Activated CD4-positive, alpha-beta memory T cell treated with anti-CD3 and anti-CD28 coated beads, Interleukin-2, amount 10 ng/mL, durations not matched to agents 7 days and 5 days (primary cell): ENCODE data around the gene SDK1. TPM values are rescaled to one million over a fixed set of nuclear protein-coding genes. Genes with fewer than 3 reads are reported as not detected.
"Not testable (repeated sequence)": the region's sequence is repeated elsewhere in the genome, so short reads cannot be mapped to it uniquely, and the experiment has no call there.

Source experiments
- CTCF ChIA-PET: fragments of 350-600 bp; sonication (Branson Sonifier 250); formaldehyde crosslinking; loops from one replicate; lab custom pipeline; 2021; ENCODE audit warnings: antibody characterized with exemption, inconsistent platforms; lab: Charles Lee
- POLR2A ChIA-PET: fragments of 350-600 bp; sonication (Branson Sonifier 250); formaldehyde crosslinking; loops from one replicate; lab custom pipeline; 2021; ENCODE audit warnings: antibody characterized with exemption; lab: Charles Lee
- DNase-seq: peaks from one replicate; pipeline ENCODE4 v3.0.0-alpha.2; 2020
- H3K27ac Mint-ChIP-seq: one replicate; pipeline ENCODE4 v1.8.0; 2021; ENCODE audit warnings: mild to moderate bottlenecking, mixed read lengths
- H3K27me3 Mint-ChIP-seq: one replicate; pipeline ENCODE4 v1.8.0; 2021; ENCODE audit warnings: mixed read lengths
- H3K36me3 Mint-ChIP-seq: one replicate; pipeline ENCODE4 v1.8.0; 2021; ENCODE audit warnings: low read depth, mixed read lengths
- H3K4me1 Mint-ChIP-seq: one replicate; pipeline ENCODE4 v1.8.0; 2021; ENCODE audit warnings: mixed read lengths
- H3K4me3 Mint-ChIP-seq: one replicate; pipeline ENCODE4 v1.8.0; 2021; ENCODE audit warnings: mild to moderate bottlenecking, mixed read lengths
- H3K9me3 Mint-ChIP-seq: one replicate; pipeline ENCODE4 v1.8.0; 2021; ENCODE audit warnings: mixed read lengths
- total RNA-seq, 2 experiments: library from RNA; stranded (reverse); gene quantifications; one replicate each; pipeline ENCODE4 v1.2.3, GENCODE V29; 2021

The SDK1 gene
- total RNA-seq, 2 experiments from 2014 or later, result 0.03 to 0.05 TPM

DNA sequence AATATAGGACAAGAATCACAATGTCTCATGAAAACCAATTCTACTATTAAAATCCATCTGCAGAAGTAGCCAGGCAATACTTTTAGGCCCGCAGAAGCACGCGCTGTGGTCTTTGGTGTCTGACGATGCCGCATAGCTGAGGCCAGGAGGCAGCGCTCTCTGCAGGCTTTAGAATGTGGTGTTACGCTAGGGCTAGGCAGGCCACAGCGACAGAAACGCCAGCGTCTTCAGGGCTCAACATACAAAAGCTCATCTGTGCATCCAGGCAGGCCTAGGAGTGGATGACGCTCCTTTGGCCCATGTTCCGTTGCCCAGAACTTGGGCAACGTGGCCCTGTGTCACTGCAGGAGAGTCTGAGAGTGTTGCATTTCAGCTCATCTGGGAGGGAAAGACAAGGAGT lies 779.9 kb downstream of the SDK1 start:
- H3K27me3 Mint-ChIP-seq, result no peaks in the 10 kb centered on the region
- no peaks in the 10 kb centered on the region for H3K36me3 Mint-ChIP-seq
- no peak overlapping the region for H3K4me3 Mint-ChIP-seq
- H3K27ac Mint-ChIP-seq, result no peak overlapping the region
- no peak for DNase-seq
- H3K4me1 Mint-ChIP-seq, result no peaks in the 10 kb centered on the region
- ChIA-PET CTCF (no interaction called here), POLR2A (no interaction called here)
- H3K9me3 Mint-ChIP-seq, result no peaks in the 10 kb centered on the region

GRCh38 chr7:4083513-4083912 lies 782.5 kb downstream of the SDK1 start:
- Mint-ChIP-seq H3K4me3 (no peak overlapping the region), H3K27ac (no peak overlapping the region)

DNA sequence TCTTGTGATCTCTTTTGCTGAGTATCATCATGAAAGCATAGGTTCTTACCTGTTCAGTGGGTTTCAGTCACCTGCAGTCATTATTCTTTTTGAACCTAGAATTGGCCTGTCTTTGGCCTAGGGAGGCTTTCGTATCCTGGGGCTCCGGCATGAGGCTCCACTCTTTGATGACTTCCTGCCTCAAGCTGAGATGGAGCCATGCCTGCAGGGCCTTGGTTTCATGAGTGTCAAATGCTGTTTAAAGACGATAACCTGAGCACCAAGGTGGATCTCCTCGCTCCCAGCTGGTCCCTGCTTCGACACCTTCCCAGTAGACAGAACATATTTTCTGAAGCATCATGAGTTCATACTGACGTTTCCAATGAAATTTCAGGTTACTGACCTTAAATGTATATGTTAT lies 783.2 kb downstream of the SDK1 start:
- Mint-ChIP-seq H3K4me1 (no peaks in the 10 kb centered on the region), H3K27ac (no peak overlapping the region), H3K27me3 (no peaks in the 10 kb centered on the region), H3K9me3 (no peaks in the 10 kb centered on the region), H3K4me3 (no peak overlapping the region), H3K36me3 (no peaks in the 10 kb centered on the region)
- no peak for DNase-seq
- ChIA-PET POLR2A (no interaction called here), CTCF (no interaction called here)

More at GRCh38 chr7:4083513-4083912, 782.5 kb downstream of the SDK1 start:
- H3K4me1 Mint-ChIP-seq, result no peaks in the 10 kb centered on the region
- H3K27me3 Mint-ChIP-seq, result no peaks in the 10 kb centered on the region
- POLR2A ChIA-PET, result no interaction called here
- CTCF ChIA-PET, result no interaction called here
- H3K36me3 Mint-ChIP-seq, result no peaks in the 10 kb centered on the region
- no peak for DNase-seq
- H3K9me3 Mint-ChIP-seq, result no peaks in the 10 kb centered on the region

- no peaks in the 10 kb centered on the region for H3K9me3 Mint-ChIP-seq
- no peak overlapping the region for H3K27ac Mint-ChIP-seq
- no peak for DNase-seq
- ChIA-PET POLR2A (no interaction called here), CTCF (no interaction called here)
- no peak overlapping the region for H3K4me3 Mint-ChIP-seq
- no peaks in the 10 kb centered on the region for H3K4me1 Mint-ChIP-seq
- H3K36me3 Mint-ChIP-seq, result no peaks in the 10 kb centered on the region
- H3K27me3 Mint-ChIP-seq, result no peaks in the 10 kb centered on the region
Measured at GRCh38 chr7:4085937-4086691, 785.1 kb downstream of the SDK1 start.

DNA sequence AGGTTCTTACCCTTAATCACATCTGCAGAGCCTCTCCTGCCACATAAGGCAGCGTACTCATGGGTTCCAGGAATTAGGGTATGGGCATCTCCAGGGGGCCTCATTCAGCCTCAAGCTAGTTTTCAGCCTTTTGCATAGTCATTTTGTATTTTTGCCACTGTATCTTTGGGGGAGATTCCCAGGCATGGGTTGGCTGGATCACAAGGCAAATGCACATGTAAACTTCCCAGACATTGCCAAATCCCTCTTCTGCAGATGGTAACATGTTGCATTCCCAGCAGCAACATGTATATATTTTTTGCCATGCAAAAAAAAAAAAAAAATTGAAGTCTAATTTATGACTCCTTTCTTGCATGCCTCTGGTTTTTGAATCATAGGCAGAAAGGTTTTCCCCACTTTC lies 785.7 kb downstream of the SDK1 start:
- CTCF ChIA-PET, result no interaction called here
- POLR2A ChIA-PET, result no interaction called here
- no peaks in the 10 kb centered on the region for H3K27me3 Mint-ChIP-seq

GRCh38 chr7:4091767-4092166 lies 790.7 kb downstream of the SDK1 start:
- no peak overlapping the region for H3K27ac Mint-ChIP-seq
- no peak overlapping the region for H3K4me3 Mint-ChIP-seq
- H3K4me1 Mint-ChIP-seq, result no peaks in the 10 kb centered on the region
- ChIA-PET POLR2A (no interaction called here), CTCF (no interaction called here)
- H3K9me3 Mint-ChIP-seq, result no peaks in the 10 kb centered on the region
- no peaks in the 10 kb centered on the region for H3K27me3 Mint-ChIP-seq
- H3K36me3 Mint-ChIP-seq, result no peaks in the 10 kb centered on the region
- DNase-seq, result no peak

More for the DNA sequence above, 785.7 kb downstream of the SDK1 start:
- Mint-ChIP-seq H3K36me3 (no peaks in the 10 kb centered on the region), H3K9me3 (no peaks in the 10 kb centered on the region), H3K4me1 (no peaks in the 10 kb centered on the region), H3K4me3 (no peak overlapping the region), H3K27ac (no peak overlapping the region)
- no peak for DNase-seq

GRCh38 chr7:4093035-4093434 lies 792.0 kb downstream of the SDK1 start:
- Mint-ChIP-seq H3K36me3 (no peaks in the 10 kb centered on the region), H3K27me3 (no peaks in the 10 kb centered on the region), H3K4me1 (no peaks in the 10 kb centered on the region), H3K27ac (no peak overlapping the region), H3K9me3 (no peaks in the 10 kb centered on the region), H3K4me3 (no peak overlapping the region)
- POLR2A ChIA-PET, result no interaction called here
- no peak for DNase-seq
- CTCF ChIA-PET, result no interaction called here

GRCh38 chr7:4093483-4093882 lies 792.4 kb downstream of the SDK1 start:
- H3K36me3 Mint-ChIP-seq, result no peaks in the 10 kb centered on the region
- CTCF ChIA-PET, result no interaction called here
- H3K4me1 Mint-ChIP-seq, result no peaks in the 10 kb centered on the region
- no peak overlapping the region for H3K4me3 Mint-ChIP-seq
- H3K27ac Mint-ChIP-seq, result no peak overlapping the region
- H3K9me3 Mint-ChIP-seq, result no peaks in the 10 kb centered on the region
- POLR2A ChIA-PET, result no interaction called here
- no peak for DNase-seq
- H3K27me3 Mint-ChIP-seq, result no peaks in the 10 kb centered on the region

GRCh38 chr7:4094158-4094557 lies 793.1 kb downstream of the SDK1 start:
- H3K4me3 Mint-ChIP-seq, H3K27me3 Mint-ChIP-seq, DNase-seq, H3K9me3 Mint-ChIP-seq, H3K4me1 Mint-ChIP-seq, H3K36me3 Mint-ChIP-seq, CTCF ChIA-PET, POLR2A ChIA-PET, H3K27ac Mint-ChIP-seq: not testable (repeated sequence)

- no peak overlapping the region for H3K27ac Mint-ChIP-seq
Measured at GRCh38 chr7:4097001-4097609, 796.1 kb downstream of the SDK1 start.

GRCh38 chr7:4098169-4098568 lies 797.1 kb downstream of the SDK1 start:
- no peak for DNase-seq
- no peak overlapping the region for H3K27ac Mint-ChIP-seq
- ChIA-PET POLR2A (no interaction called here), CTCF (no interaction called here)
- no peaks in the 10 kb centered on the region for H3K4me1 Mint-ChIP-seq
- no peaks in the 10 kb centered on the region for H3K9me3 Mint-ChIP-seq
- no peak overlapping the region for H3K4me3 Mint-ChIP-seq
- H3K27me3 Mint-ChIP-seq, result no peaks in the 10 kb centered on the region
- no peaks in the 10 kb centered on the region for H3K36me3 Mint-ChIP-seq

More at GRCh38 chr7:4097001-4097609, 796.1 kb downstream of the SDK1 start:
- Mint-ChIP-seq H3K4me3 (no peak overlapping the region), H3K9me3 (no peaks in the 10 kb centered on the region), H3K4me1 (no peaks in the 10 kb centered on the region), H3K36me3 (no peaks in the 10 kb centered on the region), H3K27me3 (no peaks in the 10 kb centered on the region)
- DNase-seq, result no peak
- POLR2A ChIA-PET, result no interaction called here
- CTCF ChIA-PET, result no interaction called here

GRCh38 chr7:4099651-4100050 lies 798.6 kb downstream of the SDK1 start:
- no peak overlapping the region for H3K4me3 Mint-ChIP-seq
- H3K27me3 Mint-ChIP-seq, result no peaks in the 10 kb centered on the region
- H3K27ac Mint-ChIP-seq, result no peak overlapping the region
- ChIA-PET POLR2A (no interaction called here), CTCF (no interaction called here)
- no peaks in the 10 kb centered on the region for H3K9me3 Mint-ChIP-seq
- no peaks in the 10 kb centered on the region for H3K4me1 Mint-ChIP-seq
- no peak for DNase-seq
- H3K36me3 Mint-ChIP-seq, result no peaks in the 10 kb centered on the region

DNA sequence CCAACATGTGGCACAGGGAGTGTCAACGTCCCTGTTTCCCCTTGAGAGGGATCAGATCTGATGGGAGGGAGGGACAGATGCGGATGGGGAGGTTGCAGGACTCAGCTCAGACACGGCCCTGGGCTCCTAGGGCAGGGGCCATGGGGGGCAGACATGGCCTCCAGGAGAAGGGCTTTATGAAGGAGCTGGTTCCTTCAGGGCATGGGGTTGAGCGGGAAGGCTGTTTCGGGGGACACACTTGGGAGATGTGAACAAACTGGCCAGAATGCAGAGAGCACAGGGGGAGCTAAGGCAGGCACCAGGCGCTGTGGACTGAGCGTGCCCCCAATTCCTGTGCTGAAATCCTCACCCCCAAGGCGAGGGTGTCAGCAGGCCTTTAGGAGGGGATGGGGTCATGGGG lies 799.1 kb downstream of the SDK1 start:
- no peak for DNase-seq
- no peaks in the 10 kb centered on the region for H3K4me1 Mint-ChIP-seq
- POLR2A ChIA-PET, result no interaction called here
- H3K9me3 Mint-ChIP-seq, result no peaks in the 10 kb centered on the region
- no peaks in the 10 kb centered on the region for H3K27me3 Mint-ChIP-seq
- H3K27ac Mint-ChIP-seq, result no peak overlapping the region
- CTCF ChIA-PET, result no interaction called here
- no peaks in the 10 kb centered on the region for H3K36me3 Mint-ChIP-seq
- H3K4me3 Mint-ChIP-seq, result no peak overlapping the region

- H3K27ac Mint-ChIP-seq, result no peak overlapping the region
- H3K27me3 Mint-ChIP-seq, result no peaks in the 10 kb centered on the region
- no peak for DNase-seq
- no peaks in the 10 kb centered on the region for H3K9me3 Mint-ChIP-seq
- no peaks in the 10 kb centered on the region for H3K4me1 Mint-ChIP-seq
- no peak overlapping the region for H3K4me3 Mint-ChIP-seq
- no peaks in the 10 kb centered on the region for H3K36me3 Mint-ChIP-seq
- CTCF ChIA-PET, result no interaction called here
- POLR2A ChIA-PET, result no interaction called here
Measured at GRCh38 chr7:4100691-4101090, 799.6 kb downstream of the SDK1 start.
